ENCODE data around the gene EBLN1. TPM values are rescaled to one million over a fixed set of nuclear protein-coding genes. Genes with fewer than 3 reads are reported as not detected.

EBLN1 gene
- total RNA-seq, 1 experiment from 2014 or later, result not detected

DNA sequence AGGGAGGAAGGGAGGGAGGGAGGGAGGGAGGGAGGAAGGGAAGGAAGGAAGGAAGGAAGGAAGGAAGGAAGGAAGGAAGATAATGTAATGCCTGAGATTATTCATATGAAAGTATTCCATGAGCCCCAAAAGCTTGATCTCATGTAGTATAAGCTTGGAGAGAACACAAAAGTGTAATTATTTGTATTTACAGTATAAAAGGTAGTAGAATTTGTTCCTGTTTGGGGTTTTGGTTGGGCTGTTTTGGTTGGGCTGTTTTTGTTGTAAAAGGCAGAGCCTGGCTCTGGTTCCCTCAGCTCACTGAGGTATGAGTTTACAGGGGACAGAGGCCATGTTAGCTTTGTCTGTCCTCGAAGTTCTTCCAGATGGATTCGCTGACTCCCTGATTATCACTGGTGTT, 45.3 kb upstream of the EBLN1 start:
- Histone ChIP-seq H3K56ac (ENCODE audit: insufficient read length, low read depth, low read length) (no peak overlapping the region), H3K4ac (ENCODE audit: low read depth, low read length) (no peak overlapping the region), H3T11ph (ENCODE audit: low read length) (no peak overlapping the region), H3K4me1 (ENCODE audit: insufficient read depth, low read length) (no peaks in the 10 kb centered on the region), H4K91ac (ENCODE audit: insufficient read length, low read depth, low read length) (no peak overlapping the region), H2AK5ac (ENCODE audit: insufficient read length, low read length) (no peak overlapping the region), H4K5ac (ENCODE audit: insufficient read length, low read depth, low read length) (no peak overlapping the region), H3K23ac (ENCODE audit: insufficient read length, low read depth, low read length) (no peak overlapping the region), H4K8ac (replicated peaks; ENCODE audit: insufficient read length, low read depth, low read length) (no peak overlapping the region), H2BK120ac (ENCODE audit: low read depth, low read length, poor library complexity, severe bottlenecking) (no peak overlapping the region), H2BK5ac (ENCODE audit: insufficient read length, low read length) (no peak overlapping the region), H3K14ac (ENCODE audit: insufficient read depth, low read length) (no peak overlapping the region), H3K79me2 (ENCODE audit: insufficient read depth, low read length) (no peaks in the 10 kb centered on the region), H4K20me1 (ENCODE audit: control insufficient read depth, insufficient read depth, insufficient read length) (no peaks in the 10 kb centered on the region), H2BK12ac (ENCODE audit: insufficient read length, low read depth, low read length) (no peak overlapping the region), H2BK20ac (ENCODE audit: low read depth, low read length, poor library complexity, severe bottlenecking) (no peak overlapping the region), H3K23me2 (ENCODE audit: insufficient read length, low read depth, low read length, poor library complexity, severe bottlenecking) (no peaks in the 10 kb centered on the region), H3K27ac (ENCODE audit: insufficient read length, low read depth, low read length) (no peak overlapping the region), H3K18ac (ENCODE audit: insufficient read length, low read depth, low read length) (no peak overlapping the region), H3K9me3 (ENCODE audit: control insufficient read depth, low read depth, low read length) (no peaks in the 10 kb centered on the region), H2AFZ (ENCODE audit: low read length) (no peak overlapping the region), H3K4me2 (ENCODE audit: insufficient read depth, insufficient read length, low read length) (no peak overlapping the region), H2BK15ac (ENCODE audit: low read depth, low read length) (no peak overlapping the region), H3K79me1 (ENCODE audit: insufficient read depth, low read depth, low read length, poor library complexity, severe bottlenecking) (no peaks in the 10 kb centered on the region), H3K27me3 (ENCODE audit: insufficient read depth, low read length) (no peaks in the 10 kb centered on the region; the same call in 1 of the 2 replicates), H3K9ac (ENCODE audit: extremely low read depth, insufficient read length, low read length) (no peak overlapping the region)
- H3K4me1 Mint-ChIP-seq, result no peaks in the 10 kb centered on the region
- peaks cover 0 to 3% of the 10 kb centered on the region in 2 experiments; a peak in 2 of 5 replicates for H3K9me3 Mint-ChIP-seq
- no peaks in the 10 kb centered on the region; a peak in 1 of 7 replicates for H3K36me3 Mint-ChIP-seq (ENCODE audit: insufficient read depth in 1 of 3, low read depth in 3 of 3)
- WGBS (ENCODE audit: extremely low coverage, insufficient read length, low lambda C conversion rate), result no CpG with 5 or more reads among the region's 2 CpGs
- H3K27ac Mint-ChIP-seq, result no peak overlapping the region
- TF ChIP-seq, protein P1, sequence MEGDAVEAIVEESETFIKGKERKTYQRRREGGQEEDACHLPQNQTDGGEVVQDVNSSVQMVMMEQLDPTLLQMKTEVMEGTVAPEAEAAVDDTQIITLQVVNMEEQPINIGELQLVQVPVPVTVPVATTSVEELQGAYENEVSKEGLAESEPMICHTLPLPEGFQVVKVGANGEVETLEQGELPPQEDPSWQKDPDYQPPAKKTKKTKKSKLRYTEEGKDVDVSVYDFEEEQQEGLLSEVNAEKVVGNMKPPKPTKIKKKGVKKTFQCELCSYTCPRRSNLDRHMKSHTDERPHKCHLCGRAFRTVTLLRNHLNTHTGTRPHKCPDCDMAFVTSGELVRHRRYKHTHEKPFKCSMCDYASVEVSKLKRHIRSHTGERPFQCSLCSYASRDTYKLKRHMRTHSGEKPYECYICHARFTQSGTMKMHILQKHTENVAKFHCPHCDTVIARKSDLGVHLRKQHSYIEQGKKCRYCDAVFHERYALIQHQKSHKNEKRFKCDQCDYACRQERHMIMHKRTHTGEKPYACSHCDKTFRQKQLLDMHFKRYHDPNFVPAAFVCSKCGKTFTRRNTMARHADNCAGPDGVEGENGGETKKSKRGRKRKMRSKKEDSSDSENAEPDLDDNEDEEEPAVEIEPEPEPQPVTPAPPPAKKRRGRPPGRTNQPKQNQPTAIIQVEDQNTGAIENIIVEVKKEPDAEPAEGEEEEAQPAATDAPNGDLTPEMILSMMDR (conservative IDR thresholded peaks at IDR 0.05), result no peak
- no peak for DNase-seq
- H3K4me3 Mint-ChIP-seq, result no peak overlapping the region
- H3K27me3 Mint-ChIP-seq (ENCODE audit: low read depth), result peaks cover 41% of the 10 kb centered on the region

All from H9 (cell line).